IPS-NIHi11 (cell line): Measurements from ENCODE around the gene OXGR1.
A peak's percentile ranks its signal among the peaks of the same experiment; 100 is the strongest.
"Not testable (repeated sequence)": the region's sequence is repeated elsewhere in the genome, so short reads cannot be mapped to it uniquely, and the experiment has no call there.

Source experiments
- DNase-seq: peaks from one replicate; pipeline ENCODE4 v3.0.0; 2012; ENCODE audit warnings: mixed read lengths, low spot score

The OXGR1 gene

GRCh38 chr13:96994017-96994857 lies at the start of gene OXGR1:
Gene OXGR1 (minus strand): TSS chr13:96994476. CDS start chr13:96987759, 6,717 bp downstream.
- peak; percentile 50 for DNase-seq

GRCh38 chr13:97043302-97043701 lies 49.0 kb upstream of the OXGR1 start:
- DNase-seq = no peak

- DNase-seq = peak; percentile 25
Observed at GRCh38 chr13:97030705-97031452, 36.6 kb upstream of the OXGR1 start.

- peak; percentile 68 for DNase-seq
Observed at GRCh38 chr13:97028441-97029299, 34.4 kb upstream of the OXGR1 start.

- no peak for DNase-seq
Observed at GRCh38 chr13:97027162-97027554, 32.9 kb upstream of the OXGR1 start.

- DNase-seq = no peak
Observed at GRCh38 chr13:97026531-97027161, 32.4 kb upstream of the OXGR1 start.

- not testable (repeated sequence) for DNase-seq
Observed at GRCh38 chr13:97023812-97024211, 29.5 kb upstream of the OXGR1 start.

- DNase-seq = no peak
Observed at GRCh38 chr13:97023117-97023516, 28.8 kb upstream of the OXGR1 start.

- no peak for DNase-seq
Observed at GRCh38 chr13:97021241-97021640, 27.0 kb upstream of the OXGR1 start.

GRCh38 chr13:97020689-97021240 lies 26.5 kb upstream of the OXGR1 start:
- DNase-seq = no peak

GRCh38 chr13:97020194-97020593 lies 25.9 kb upstream of the OXGR1 start:
- DNase-seq = no peak

- no peak for DNase-seq
Observed at GRCh38 chr13:97019236-97019635, 25.0 kb upstream of the OXGR1 start.

- peak; percentile 42 for DNase-seq
Observed at GRCh38 chr13:97018029-97018819, 23.9 kb upstream of the OXGR1 start.

- no peak for DNase-seq
Observed at GRCh38 chr13:97017322-97017721, 23.0 kb upstream of the OXGR1 start.

- DNase-seq = no peak
Observed at GRCh38 chr13:97015661-97016350, 21.5 kb upstream of the OXGR1 start.

GRCh38 chr13:97012251-97013048 lies 18.2 kb upstream of the OXGR1 start:
- DNase-seq = no peak

GRCh38 chr13:97011446-97012131 lies 17.3 kb upstream of the OXGR1 start:
- no peak for DNase-seq

GRCh38 chr13:97008643-97009042 lies 14.4 kb upstream of the OXGR1 start:
- DNase-seq = no peak
